Activated CD4-positive, alpha-beta T cell treated with anti-CD3 and anti-CD28 coated beads, Interleukin-2, amount 50 U/mL, for 4 hours (primary cell): Measurements from ENCODE around the gene ETHE1.

Source experiments
- DNase-seq, 2 experiments: peaks; one replicate each; pipeline ENCODE4 v3.0.0-alpha.2; 2020

The ETHE1 gene

DNA sequence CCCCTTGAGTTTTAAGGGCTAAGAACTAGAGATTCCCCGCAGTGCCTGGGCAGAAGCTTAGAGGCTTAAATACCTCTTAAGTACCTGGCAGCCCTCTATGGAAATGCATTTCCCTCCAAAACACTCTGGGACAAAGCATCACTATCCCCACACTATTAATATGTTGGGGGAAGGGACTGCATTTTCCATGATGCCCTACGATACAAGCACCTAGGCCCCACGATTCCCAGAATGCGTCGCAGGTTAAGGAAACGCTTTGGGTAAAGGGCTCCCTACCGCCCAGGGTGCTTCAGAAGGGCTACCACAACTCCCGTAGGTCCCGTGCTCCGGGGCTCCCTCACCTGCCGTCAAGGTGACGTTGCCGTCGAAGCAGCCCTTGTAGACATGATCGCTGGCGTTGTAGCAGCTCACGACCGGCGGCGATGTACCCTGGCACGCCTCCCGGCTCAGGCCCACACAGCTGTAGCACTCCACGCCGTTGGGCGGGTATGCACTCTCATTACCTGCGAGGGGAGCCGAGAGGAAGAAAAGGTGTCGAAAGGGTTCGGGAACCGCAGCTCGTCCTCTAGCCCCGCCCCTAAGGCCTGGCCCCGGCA, 64.1 kb downstream of the ETHE1 start:
- DNase-seq, result no peak

- DNase-seq, result no peak
These were observed 64.6 kb downstream of the ETHE1 start for GRCh38 chr19:43462383-43462782.

DNA sequence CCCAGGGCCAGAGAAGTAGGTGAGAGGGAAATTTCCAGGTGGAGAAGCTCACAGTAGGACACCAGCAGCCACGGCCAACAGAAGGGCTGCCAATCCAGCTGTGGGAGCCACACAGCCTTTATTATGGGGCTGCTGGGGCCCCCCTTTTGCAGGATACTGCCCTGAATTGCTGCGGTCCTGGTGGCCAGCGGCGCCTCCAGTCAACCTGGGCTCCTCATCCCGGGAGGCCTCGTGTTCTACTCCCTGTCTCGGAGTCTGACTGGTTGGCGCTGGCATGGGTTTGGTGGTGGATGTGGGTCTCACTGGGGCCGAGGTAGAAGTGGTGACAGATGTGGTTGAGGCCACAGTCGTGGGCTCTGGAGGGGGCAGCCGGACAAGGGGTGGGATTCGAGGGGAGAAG, 65.7 kb downstream of the ETHE1 start:
- DNase-seq, result no peak

GRCh38 chr19:43460362-43461016, 66.5 kb downstream of the ETHE1 start:
- DNase-seq, result no peak

DNA sequence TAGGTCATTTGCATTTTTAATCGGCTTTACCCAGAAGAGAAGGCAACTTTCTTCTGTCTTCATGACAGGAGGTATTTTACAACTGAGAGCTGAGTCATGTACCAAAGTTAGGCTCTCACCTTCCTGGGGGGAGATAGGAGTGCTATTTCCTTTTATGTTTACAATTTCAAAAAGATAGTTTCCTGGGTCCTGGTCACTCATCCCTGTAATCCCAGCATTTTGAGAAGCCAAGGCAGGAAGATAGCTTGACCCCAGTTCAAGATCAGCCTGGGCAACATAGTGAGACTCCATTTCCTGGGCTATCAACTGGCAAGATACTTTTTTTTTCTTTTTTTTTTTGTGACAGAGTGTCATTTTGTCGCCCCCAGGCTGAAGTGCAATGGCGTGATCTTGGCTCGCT, 69.2 kb downstream of the ETHE1 start:
- no peak for DNase-seq
